ENCODE results near the gene EPM2AIP1. TPM values are rescaled to one million over a fixed set of nuclear protein-coding genes. Genes with fewer than 3 reads are reported as not detected.

EPM2AIP1 gene
- total and polyA plus RNA-seq, 2 donors (not counting 3 experiments of a cell fraction or from before 2014, with no cell fraction given): 5.4 to 15.1 TPM

GRCh38 chr3:36965440-36965839 is 27.5 kb downstream of the EPM2AIP1 start:
- no peak overlapping the region for H2AFZ ChIP-seq (ENCODE audit: low read depth, low read length)
- H3K4me2 ChIP-seq (ENCODE audit: insufficient read depth, low read length): no peak overlapping the region
- DNase-seq (ENCODE audit: low read depth, low spot score): no peak
- no TSS peak for BruUV-seq (replicated peaks)
- no peaks in the 10 kb centered on the region for H3K79me2 ChIP-seq (ENCODE audit: control insufficient read depth, insufficient read depth, low read length)
- CTCF ChIA-PET: interaction anchor here (0.6 to 1.6 kb wide), 4 partner anchors 15 to 254 kb away, joined by 3 to 4 read pairs (median 3); no protein-coding TSS in a partner anchor
- H3K9me1 ChIP-seq (replicated peaks; ENCODE audit: control insufficient read depth, extremely low read depth, insufficient read depth, low read length): no peaks in the 10 kb centered on the region
- POLR2A ChIA-PET: interaction anchor here (0.5 kb wide), 1 partner anchor 24 kb away, joined by 7 read pairs; no protein-coding TSS in a partner anchor
- no peak for FAIRE-seq
- H3K9ac ChIP-seq (replicated peaks; ENCODE audit: extremely low read depth, insufficient read depth, low read length): no peak overlapping the region
- H3K4me1 ChIP-seq (ENCODE audit: control insufficient read depth, extremely low read depth, insufficient read depth, low read length): peaks cover 9% of the 10 kb centered on the region
- intact Hi-C loops (cut with micrococcal nuclease) (no loop called here), dilution Hi-C loops (cut with MboI; ENCODE audit: extremely low pct_ligation_motif_present, low sequenced_read_pairs) (no loop called here)
- no peaks in the 10 kb centered on the region for H3K9me3 ChIP-seq (replicated peaks; ENCODE audit: control insufficient read depth, insufficient read depth, low read length)
- no peaks in the 10 kb centered on the region for H3K27me3 ChIP-seq (ENCODE audit: control insufficient read depth in 2 of 2, insufficient read depth in 2 of 2, low read length in 2 of 2)
- no peak overlapping the region for H3K27ac ChIP-seq (ENCODE audit: insufficient read depth, low read depth, low read length)
- H3K36me3 ChIP-seq (ENCODE audit: control insufficient read depth in 2 of 2, extremely low read depth in 1 of 2, insufficient read depth in 2 of 2, low read length in 2 of 2): no peaks in the 10 kb centered on the region
- H4K20me1 ChIP-seq (replicated peaks; ENCODE audit: control insufficient read depth, extremely low read depth, insufficient read depth, low read length): no peaks in the 10 kb centered on the region
- H3K4me3 ChIP-seq (replicated peaks in 1 of 3; ENCODE audit: insufficient read depth in 1 of 3, low read depth in 1 of 3, low read length in 3 of 3): no peak overlapping the region
- TF ChIP-seq, protein P1, sequence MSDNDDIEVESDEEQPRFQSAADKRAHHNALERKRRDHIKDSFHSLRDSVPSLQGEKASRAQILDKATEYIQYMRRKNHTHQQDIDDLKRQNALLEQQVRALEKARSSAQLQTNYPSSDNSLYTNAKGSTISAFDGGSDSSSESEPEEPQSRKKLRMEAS (IDR thresholded peaks at IDR 0.05; ENCODE audit: insufficient read depth, insufficient read length): no peak
- TF ChIP-seq EZH2 (IDR thresholded peaks at IDR 0.05; ENCODE audit: borderline replicate concordance, low read depth, low read length, severe bottlenecking) (no peak), POLR2A (IDR thresholded peaks at IDR 0.05; ENCODE audit: low read depth, low read length) (no peak), POLR2AphosphoS5 (IDR thresholded peaks at IDR 0.05; ENCODE audit: insufficient read depth, low read depth, low read length) (no peak), FOS (IDR thresholded peaks at IDR 0.05; ENCODE audit: borderline replicate concordance, insufficient read depth, low read length) (no peak), JUN (IDR thresholded peaks at IDR 0.05; ENCODE audit: borderline replicate concordance, insufficient read depth, insufficient read length, low read depth) (no peak), GATA2 (IDR thresholded peaks at IDR 0.05; ENCODE audit: insufficient read depth, insufficient read length, low read depth, low read length) (no peak), MYC (IDR thresholded peaks at IDR 0.05; ENCODE audit: low read depth, low read length) (no peak)
- TF ChIP-seq, protein P2, sequence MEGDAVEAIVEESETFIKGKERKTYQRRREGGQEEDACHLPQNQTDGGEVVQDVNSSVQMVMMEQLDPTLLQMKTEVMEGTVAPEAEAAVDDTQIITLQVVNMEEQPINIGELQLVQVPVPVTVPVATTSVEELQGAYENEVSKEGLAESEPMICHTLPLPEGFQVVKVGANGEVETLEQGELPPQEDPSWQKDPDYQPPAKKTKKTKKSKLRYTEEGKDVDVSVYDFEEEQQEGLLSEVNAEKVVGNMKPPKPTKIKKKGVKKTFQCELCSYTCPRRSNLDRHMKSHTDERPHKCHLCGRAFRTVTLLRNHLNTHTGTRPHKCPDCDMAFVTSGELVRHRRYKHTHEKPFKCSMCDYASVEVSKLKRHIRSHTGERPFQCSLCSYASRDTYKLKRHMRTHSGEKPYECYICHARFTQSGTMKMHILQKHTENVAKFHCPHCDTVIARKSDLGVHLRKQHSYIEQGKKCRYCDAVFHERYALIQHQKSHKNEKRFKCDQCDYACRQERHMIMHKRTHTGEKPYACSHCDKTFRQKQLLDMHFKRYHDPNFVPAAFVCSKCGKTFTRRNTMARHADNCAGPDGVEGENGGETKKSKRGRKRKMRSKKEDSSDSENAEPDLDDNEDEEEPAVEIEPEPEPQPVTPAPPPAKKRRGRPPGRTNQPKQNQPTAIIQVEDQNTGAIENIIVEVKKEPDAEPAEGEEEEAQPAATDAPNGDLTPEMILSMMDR (IDR thresholded peaks at IDR 0.05; ENCODE audit: extremely low read depth in 1 of 2, insufficient read depth in 1 of 2, low read depth in 1 of 2, low read length in 2 of 2): no peak
